Sciatic nerve (tissue), 2 donors: Measurements from ENCODE around the gene CLPTM1. TPM values are rescaled to one million over a fixed set of nuclear protein-coding genes. Genes with fewer than 3 reads are reported as not detected.
"Not testable (repeated sequence)": the region's sequence is repeated elsewhere in the genome, so short reads cannot be mapped to it uniquely, and the experiment has no call there.

Source experiments
- ATAC-seq: fragments of 200-7000 bp; cut with Tn5 transposase; one replicate; pipeline ENCODE4 v1.9.1; 2020; ENCODE audit warnings: mild to moderate bottlenecking, moderate library complexity
- DNase-seq: peaks from one replicate; pipeline ENCODE4 v3.0.0-alpha.2; 2020; ENCODE audit warnings: low spot score
- intact Hi-C: fragments of 100-400 bp; cut with DNase I; formaldehyde crosslinking; loops from one replicate; pipeline ENCODE4 v1.14.2; 2022
- total RNA-seq: library from RNA; stranded (reverse); fragmentation: NEBNext Ultra II Directional; extraction: Animal tissue kit (Norgen Biotek cat#: 25700); gene quantifications from one replicate; pipeline ENCODE4 v1.2.1, GENCODE V29; 2021
- donor health status: DM: no; HTN: no; CAD: no.
- donor health status: DM: no; HTN: no; CAD: no.

CLPTM1 gene
- total RNA-seq, 1 donor from 2014 or later: 105 TPM

GRCh38 chr19:44968118-44968517 lies 12.9 kb downstream of the CLPTM1 start:
- DNase-seq: no peak
- intact Hi-C loops: no loop called here
- no peak for ATAC-seq

DNA sequence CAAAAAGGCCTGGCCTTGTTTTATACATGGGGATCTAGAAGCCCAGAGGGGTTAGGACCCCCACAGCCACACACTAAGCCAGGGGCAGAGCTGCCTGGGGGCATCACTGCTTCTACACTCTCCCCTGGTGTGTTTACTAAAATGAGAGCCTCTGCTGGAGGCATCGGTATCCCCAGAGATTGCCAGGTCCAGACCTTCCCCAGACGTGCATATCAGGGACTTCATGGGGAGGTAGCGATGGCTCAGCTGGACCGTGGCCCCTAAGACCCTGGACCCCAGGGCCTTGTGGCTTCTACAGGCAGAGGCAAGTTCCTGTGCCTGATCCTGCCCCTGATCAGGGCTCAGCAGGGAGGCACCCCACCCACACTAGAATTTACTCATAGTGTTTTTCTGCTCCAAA lies 13.5 kb downstream of the CLPTM1 start:
- ATAC-seq (no peak), DNase-seq (no peak)
- intact Hi-C loops: no loop called here

DNA sequence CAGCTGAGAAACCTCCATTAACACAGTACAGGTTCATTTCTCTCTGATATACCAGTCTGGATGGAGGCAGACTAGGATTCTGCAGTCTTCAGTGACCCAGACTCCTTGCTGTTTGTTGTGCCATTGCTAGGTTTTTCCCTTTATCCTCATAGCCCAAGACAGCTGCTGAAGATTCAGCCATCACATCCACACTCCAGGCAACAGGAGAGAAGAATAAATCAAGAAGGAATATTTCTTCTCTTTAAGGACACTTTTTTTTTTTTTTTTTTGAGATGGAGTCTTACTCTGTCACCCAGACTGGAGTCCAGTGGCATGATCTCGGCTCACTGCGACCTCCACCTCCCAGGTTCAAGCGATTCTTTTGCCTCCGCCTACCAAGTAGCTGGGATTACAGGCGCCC lies 14.3 kb downstream of the CLPTM1 start:
- ATAC-seq (no peak), DNase-seq (no peak)
- intact Hi-C loops: no loop called here

GRCh38 chr19:44971451-44971850 lies 16.3 kb downstream of the CLPTM1 start:
- intact Hi-C loops, ATAC-seq: not testable (repeated sequence)

DNA sequence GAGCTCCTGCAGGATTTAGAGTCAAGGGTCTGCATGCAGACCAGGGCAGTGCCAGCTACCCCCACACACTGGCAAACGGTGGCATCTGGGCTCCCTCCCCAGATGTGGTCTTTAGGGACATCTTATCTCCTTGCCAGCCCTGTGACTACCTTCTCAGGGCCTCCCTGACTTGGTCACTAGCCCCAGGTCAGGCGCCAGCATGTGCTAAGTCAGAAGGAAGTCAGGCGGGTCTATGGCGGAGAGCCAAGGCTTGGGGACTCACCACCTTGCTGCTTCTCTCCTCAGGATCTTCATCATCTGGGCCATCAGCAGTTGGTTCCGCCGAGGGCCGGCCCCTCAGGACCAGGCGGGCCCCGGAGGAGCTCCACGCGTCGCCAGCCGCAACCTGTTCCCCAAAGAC lies 17.6 kb downstream of the CLPTM1 start:
- DNase-seq: no peak
- intact Hi-C loops: no loop called here
- no peak for ATAC-seq

More at GRCh38 chr19:44971451-44971850, 16.3 kb downstream of the CLPTM1 start:
- DNase-seq: not testable (repeated sequence)

DNA sequence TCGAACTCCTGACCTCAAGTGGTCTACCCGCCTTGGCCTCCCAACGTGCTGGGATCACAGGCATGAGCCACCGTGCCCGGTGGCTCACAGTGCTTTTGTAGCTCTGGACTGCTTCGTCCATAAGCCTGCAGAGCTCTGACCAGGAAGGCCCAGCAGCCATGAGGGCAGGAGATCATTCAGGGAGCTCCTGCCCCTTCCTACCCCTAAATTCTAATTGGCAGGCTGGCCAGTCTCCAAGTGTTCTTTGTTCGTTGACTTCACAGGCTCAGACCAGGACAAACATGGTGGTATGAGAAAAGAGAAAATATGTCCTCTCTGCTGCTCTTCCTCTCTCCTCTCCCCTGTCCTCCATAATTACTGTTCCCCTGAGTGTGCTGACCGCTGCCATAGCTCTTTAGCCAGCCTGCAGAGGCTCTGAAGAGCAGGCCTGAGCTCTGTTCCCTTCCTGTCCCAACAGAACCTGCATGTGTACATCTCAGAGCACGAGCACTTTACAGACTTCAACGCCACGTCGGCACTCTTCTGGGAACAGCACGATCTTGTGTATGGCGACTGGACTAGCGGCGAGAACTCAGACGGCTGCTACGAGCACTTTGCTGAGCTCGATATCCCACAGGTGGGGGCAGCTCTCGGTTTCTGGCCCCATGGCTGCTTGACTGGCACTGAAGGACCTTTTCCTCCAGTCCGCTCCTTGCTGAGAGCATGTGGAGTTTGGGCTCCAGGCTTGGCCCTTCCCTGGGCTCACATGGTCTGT lies 19.0 kb downstream of the CLPTM1 start:
- DNase-seq (no peak), ATAC-seq (no peak)
- intact Hi-C loops: no loop called here

GRCh38 chr19:44974857-44975256 lies 19.7 kb downstream of the CLPTM1 start:
- ATAC-seq: no peak
- intact Hi-C loops: no loop called here
- no peak for DNase-seq

DNA sequence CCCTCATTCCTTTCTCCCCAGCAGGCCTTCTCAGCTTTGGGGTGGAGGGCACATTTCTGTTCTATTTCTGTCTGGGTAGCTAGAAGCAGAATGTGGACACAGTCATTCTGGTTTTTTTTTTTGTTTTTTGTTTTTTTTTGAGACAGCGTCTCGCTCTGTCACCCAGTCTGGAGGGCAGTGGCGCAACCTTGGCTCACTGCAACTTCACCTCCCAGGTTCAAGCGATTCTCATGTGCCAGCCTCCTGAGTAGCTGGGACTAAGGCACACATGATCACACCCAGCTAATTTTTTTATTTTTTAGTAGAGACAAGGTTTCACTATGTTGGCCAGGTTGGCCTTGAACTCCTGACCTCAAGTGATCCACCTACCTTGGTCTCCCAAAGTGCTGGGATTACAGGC lies 20.3 kb downstream of the CLPTM1 start:
- ATAC-seq (no peak), DNase-seq (no peak)
- intact Hi-C loops: no loop called here

DNA sequence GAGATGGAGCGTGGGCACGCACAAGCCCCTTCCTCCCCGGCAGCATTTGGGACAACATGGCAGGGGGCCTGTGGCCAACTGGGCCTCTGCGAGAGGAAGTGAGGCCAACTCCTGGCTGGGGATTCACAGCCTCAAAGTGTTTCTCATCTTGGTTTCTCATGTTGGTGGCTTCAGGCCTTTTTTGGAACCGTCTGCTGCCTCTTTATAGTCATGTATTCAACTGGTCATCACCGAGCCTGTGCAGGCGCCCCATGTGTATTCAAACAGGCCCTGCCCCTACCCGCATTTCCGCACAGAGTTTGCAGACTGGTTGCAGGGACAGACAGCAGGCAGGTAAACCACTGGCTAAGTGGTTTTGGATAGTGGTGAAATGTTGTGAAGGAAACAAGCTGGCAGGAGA lies 28.8 kb downstream of the CLPTM1 start:
- DNase-seq: no peak
- no peak for ATAC-seq
- intact Hi-C loops: no loop called here

DNA sequence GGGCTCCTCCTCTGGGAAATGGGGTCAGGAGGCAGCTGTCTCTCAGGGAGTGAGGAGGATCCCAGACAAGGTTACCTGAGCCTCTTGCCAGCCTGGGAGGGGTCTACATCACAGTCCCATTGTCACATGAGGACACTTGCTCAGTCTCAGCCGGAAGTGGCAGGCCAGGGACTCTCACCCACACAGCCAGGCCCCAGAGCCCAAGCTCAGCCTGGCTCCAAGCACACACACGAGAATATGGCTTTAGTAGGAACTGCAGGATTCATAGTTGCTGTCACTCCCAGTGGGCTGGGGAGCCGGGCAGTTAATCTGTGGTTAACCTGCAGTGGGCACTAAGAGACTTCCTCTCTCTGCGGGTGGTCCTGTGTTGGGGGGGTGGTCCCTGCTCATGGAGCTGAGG lies 30.3 kb downstream of the CLPTM1 start:
- ATAC-seq (no peak), DNase-seq (no peak)
- intact Hi-C loops: no loop called here

- DNase-seq: no peak
- intact Hi-C loops: no loop called here
- no peak for ATAC-seq
Measured at GRCh38 chr19:44986389-44986788, 31.2 kb downstream of the CLPTM1 start.

DNA sequence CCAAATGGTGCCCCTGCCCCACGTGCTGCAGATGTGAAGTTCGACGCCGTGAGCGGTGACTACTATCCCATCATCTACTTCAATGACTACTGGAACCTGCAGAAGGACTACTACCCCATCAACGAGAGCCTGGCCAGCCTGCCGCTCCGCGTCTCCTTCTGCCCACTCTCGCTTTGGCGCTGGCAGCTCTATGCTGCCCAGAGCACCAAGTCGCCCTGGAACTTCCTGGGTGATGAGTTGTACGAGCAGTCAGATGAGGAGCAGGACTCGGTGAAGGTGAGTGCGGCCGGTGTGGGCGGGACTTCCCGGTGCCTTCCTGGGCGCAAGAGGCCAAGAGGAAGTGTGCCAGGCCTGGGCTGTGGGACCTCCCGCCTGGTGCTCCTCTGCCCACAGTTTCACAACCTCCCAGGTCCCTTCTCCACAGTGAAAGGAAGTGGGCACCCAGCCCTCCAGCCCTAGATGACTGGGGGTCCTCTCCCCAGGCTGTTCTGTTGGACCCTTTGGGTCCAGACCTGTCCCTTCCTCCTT lies 32.0 kb downstream of the CLPTM1 start:
- intact Hi-C loops: no loop called here
- ATAC-seq (no peak), DNase-seq (no peak)

- DNase-seq (no peak), ATAC-seq (no peak)
- intact Hi-C loops: no loop called here
Measured at GRCh38 chr19:44988273-44988672, 33.1 kb downstream of the CLPTM1 start.

- ATAC-seq (peak; percentile 32), DNase-seq (peak; percentile 74)
- intact Hi-C loops: no loop called here
Measured at GRCh38 chr19:44988896-44989556, 33.8 kb downstream of the CLPTM1 start.

GRCh38 chr19:44990459-44990858 lies 35.3 kb downstream of the CLPTM1 start:
- ATAC-seq (no peak), DNase-seq (no peak)
- intact Hi-C loops: no loop called here

GRCh38 chr19:44990966-44991365 lies 35.8 kb downstream of the CLPTM1 start:
- intact Hi-C loops: no loop called here
- DNase-seq: no peak
- no peak for ATAC-seq

DNA sequence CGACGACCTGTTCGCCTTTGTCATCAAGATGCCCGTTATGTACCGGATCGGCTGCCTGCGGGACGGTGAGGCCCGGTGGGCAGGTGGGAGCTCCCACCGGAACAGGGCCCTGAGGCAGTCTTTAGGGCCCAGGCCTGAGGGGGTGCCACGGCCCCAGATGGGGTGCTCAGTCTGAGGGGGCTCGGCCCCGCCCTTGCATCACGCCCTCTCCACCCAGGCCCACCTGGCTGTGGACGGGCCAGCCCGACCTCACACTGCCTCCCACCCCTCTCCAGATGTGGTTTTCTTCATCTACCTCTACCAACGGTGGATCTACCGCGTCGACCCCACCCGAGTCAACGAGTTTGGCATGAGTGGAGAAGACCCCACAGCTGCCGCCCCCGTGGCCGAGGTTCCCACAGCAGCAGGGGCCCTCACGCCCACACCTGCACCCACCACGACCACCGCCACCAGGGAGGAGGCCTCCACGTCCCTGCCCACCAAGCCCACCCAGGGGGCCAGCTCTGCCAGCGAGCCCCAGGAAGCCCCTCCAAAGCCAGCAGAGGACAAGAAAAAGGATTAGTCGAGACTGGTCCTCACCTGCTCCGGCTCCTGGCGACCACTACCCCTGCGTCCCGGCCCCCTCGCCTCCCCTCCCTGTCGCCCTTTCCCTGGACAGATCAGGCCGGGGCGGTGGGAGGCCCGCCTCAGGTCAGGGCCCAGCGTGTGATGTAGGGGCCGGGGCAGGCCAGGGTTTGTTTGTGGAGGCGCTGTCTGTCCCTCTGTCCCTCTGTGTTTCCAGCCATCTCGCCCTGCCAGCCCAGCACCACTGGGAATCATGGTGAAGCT lies 37.4 kb downstream of the CLPTM1 start:
- DNase-seq: no peak
- intact Hi-C loops: no loop called here
- ATAC-seq: no peak

- intact Hi-C loops: no loop called here
- DNase-seq (no peak), ATAC-seq (no peak)
Measured at GRCh38 chr19:44993526-44993925, 38.3 kb downstream of the CLPTM1 start.

DNA sequence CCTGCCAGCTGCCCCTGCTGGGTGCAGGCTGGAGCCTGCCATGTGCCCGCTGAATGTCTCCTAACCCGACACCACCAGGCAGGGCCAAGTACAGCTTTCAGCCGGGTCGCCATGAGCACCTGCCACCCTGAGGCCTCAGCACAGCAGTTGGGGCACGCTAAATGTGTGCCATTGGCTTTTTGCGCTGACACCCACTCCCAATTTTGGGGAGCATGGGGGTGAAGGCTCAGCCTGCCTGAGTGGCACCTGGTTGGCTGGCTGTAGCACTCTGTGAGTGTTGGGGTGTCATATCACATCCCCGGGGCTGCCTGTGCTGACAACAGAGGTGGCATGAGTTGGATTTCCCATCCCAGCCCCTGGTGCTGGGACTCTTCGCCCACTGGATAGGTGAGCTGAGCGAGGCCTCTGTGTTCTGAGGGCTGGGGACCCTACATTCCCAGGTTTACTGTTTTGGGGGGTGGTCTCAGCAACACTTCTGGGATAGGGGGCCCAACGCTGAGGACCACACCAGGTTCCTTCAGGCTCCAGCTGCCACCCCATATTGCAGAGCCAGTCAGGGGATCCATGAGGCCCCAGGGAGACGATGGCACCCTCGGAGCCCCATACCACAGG lies 38.9 kb downstream of the CLPTM1 start:
- no peak for ATAC-seq
- intact Hi-C loops: no loop called here
- no peak for DNase-seq
